SK-N-SH treated with all-trans-retinoic acid at 6 μM for 48 hours (cell line): ENCODE results near the gene TES.

Source experiments
- ATAC-seq: fragments of 200-7000 bp; cut with Tn5 transposase; 3 replicates; pipeline ENCODE4 v1.9.1; 2020; ENCODE audit warnings: mild to moderate bottlenecking, moderate library complexity
- ARNTL ChIP-seq: fragments of 450-650 bp; formaldehyde crosslinking; IDR thresholded peaks from 2 replicates; pipeline ENCODE4 v1.5.0; 2020; ENCODE audit warnings: low read depth, mild to moderate bottlenecking, moderate library complexity, borderline replicate concordance
- BACH2 ChIP-seq: fragments of 250-450 bp; sonication (Bioruptor Pico); IDR thresholded peaks from 2 replicates; pipeline ENCODE4 v1.9.0; 2021; ENCODE audit warnings: mild to moderate bottlenecking, borderline replicate concordance
- CREB5 ChIP-seq: fragments of 250-450 bp; sonication (Bioruptor Pico); IDR thresholded peaks from 2 replicates; pipeline ENCODE4 v1.5.1; 2020; ENCODE audit warnings: low read depth, mild to moderate bottlenecking, moderate library complexity
- CSDC2 ChIP-seq: fragments of 250-450 bp; sonication (Bioruptor Pico); IDR thresholded peaks from 2 replicates; pipeline ENCODE4 v1.5.0; 2020; ENCODE audit warnings: mild to moderate bottlenecking, moderate library complexity
- CSRNP3 ChIP-seq: fragments of 250-450 bp; sonication (Bioruptor Pico); IDR thresholded peaks from 2 replicates; pipeline ENCODE4 v1.5.1; 2021; ENCODE audit warnings: mild to moderate bottlenecking, moderate library complexity
- ESRRG ChIP-seq: fragments of 250-450 bp; sonication (Bioruptor Pico); IDR thresholded peaks from 2 replicates; pipeline ENCODE4 v1.6.1; 2021; ENCODE audit warnings: mild to moderate bottlenecking
- GLIS3 ChIP-seq: fragments of 250-450 bp; sonication (Bioruptor Pico); IDR thresholded peaks from 2 replicates; pipeline ENCODE4 v1.5.0; 2020; ENCODE audit warnings: mild to moderate bottlenecking, moderate library complexity
- ISL1 ChIP-seq: fragments of 250-450 bp; sonication (Bioruptor Pico); IDR thresholded peaks from 2 replicates; pipeline ENCODE4 v2.1.2; 2022; ENCODE audit warnings: mild to moderate bottlenecking, moderate library complexity
- OSR1 ChIP-seq: fragments of 250-450 bp; sonication (Bioruptor Pico); IDR thresholded peaks from 2 replicates; pipeline ENCODE4 v1.8.0; 2022; ENCODE audit warnings: moderate library complexity, mild to moderate bottlenecking, inconsistent platforms
- POU6F1 ChIP-seq: fragments of 250-450 bp; sonication (Bioruptor Pico); IDR thresholded peaks from 2 replicates; pipeline ENCODE4 v1.8.0; 2021; ENCODE audit warnings: low read depth, mild to moderate bottlenecking, moderate library complexity, borderline replicate concordance
- PPARA ChIP-seq: fragments of 250-450 bp; sonication (Bioruptor Pico); IDR thresholded peaks from 2 replicates; pipeline ENCODE4 v1.5.0; 2020; ENCODE audit warnings: mild to moderate bottlenecking, borderline replicate concordance
- RARB ChIP-seq: fragments of 250-450 bp; sonication (Bioruptor Pico); IDR thresholded peaks from 2 replicates; pipeline ENCODE4 v1.8.0; 2021; ENCODE audit warnings: mild to moderate bottlenecking, moderate library complexity
- SNAI2 ChIP-seq: fragments of 250-450 bp; sonication (Bioruptor Pico); IDR thresholded peaks from 2 replicates; pipeline ENCODE4 v1.5.0; 2020; ENCODE audit warnings: mild to moderate bottlenecking, moderate library complexity
- TSHZ2 ChIP-seq: fragments of 250-450 bp; sonication (Bioruptor Pico); IDR thresholded peaks from 2 replicates; pipeline ENCODE4 v1.5.0; 2020; ENCODE audit warnings: mild to moderate bottlenecking, moderate library complexity
- ZC3H10 ChIP-seq: fragments of 250-450 bp; sonication (Bioruptor Pico); IDR thresholded peaks from 2 replicates; pipeline ENCODE4 v1.5.1; 2021; ENCODE audit warnings: mild to moderate bottlenecking, moderate library complexity
- ZFP3 ChIP-seq: fragments of 250-450 bp; sonication (Bioruptor Pico); IDR thresholded peaks from 2 replicates; pipeline ENCODE4 v1.5.0; 2020; ENCODE audit warnings: mild to moderate bottlenecking, moderate library complexity
- ZFP30 ChIP-seq: fragments of 450-650 bp; formaldehyde crosslinking; IDR thresholded peaks from 2 replicates; pipeline ENCODE4 v1.5.0; 2022; ENCODE audit warnings: mild to moderate bottlenecking, moderate library complexity
- ZNF565 ChIP-seq: fragments of 450-650 bp; formaldehyde crosslinking; conservative IDR thresholded peaks from 2 replicates; pipeline ENCODE4 v1.5.0; 2020; ENCODE audit warnings: low read depth, mild to moderate bottlenecking, moderate library complexity
- ZNF8 ChIP-seq: fragments of 450-650 bp; formaldehyde crosslinking; IDR thresholded peaks from 2 replicates; pipeline ENCODE4 v1.5.0; 2020; ENCODE audit warnings: mild to moderate bottlenecking, moderate library complexity

The TES gene

GRCh38 chr7:116223588-116223987 lies 13.2 kb downstream of the TES start:
- ATAC-seq = no peak
- TF ChIP-seq BACH2 (CRISPR knock-in tag) (no peak), ZFP30 (CRISPR knock-in tag) (no peak), SNAI2 (CRISPR knock-in tag) (no peak), GLIS3 (no peak), PPARA (CRISPR knock-in tag) (no peak), ZNF565 (CRISPR knock-in tag) (no peak)

- no peak for TF ChIP-seq ISL1 (CRISPR knock-in tag)
- TF ChIP-seq OSR1 = no peak
- no peak for TF ChIP-seq BACH2 (CRISPR knock-in tag)
- no peak for TF ChIP-seq SNAI2 (CRISPR knock-in tag)
- TF ChIP-seq CSDC2 (CRISPR knock-in tag) = no peak
- no peak for TF ChIP-seq ZNF8 (CRISPR knock-in tag)
- no peak for TF ChIP-seq CREB5
- no peak for TF ChIP-seq TSHZ2 (CRISPR knock-in tag)
- TF ChIP-seq ZFP3 (CRISPR knock-in tag) = no peak
- no peak for TF ChIP-seq PPARA (CRISPR knock-in tag)
- no peak for ATAC-seq
These were observed 14.3 kb downstream of the TES start for GRCh38 chr7:116224492-116225098.

GRCh38 chr7:116225860-116226259 lies 15.5 kb downstream of the TES start:
- ATAC-seq = no peak
- TF ChIP-seq ZFP3 (CRISPR knock-in tag) (no peak), CSRNP3 (CRISPR knock-in tag) (no peak), ZNF8 (CRISPR knock-in tag) (no peak), ZNF565 (CRISPR knock-in tag) (no peak), ZC3H10 (CRISPR knock-in tag) (no peak), RARB (CRISPR knock-in tag) (no peak), ARNTL (no peak), PPARA (CRISPR knock-in tag) (no peak), TSHZ2 (CRISPR knock-in tag) (no peak), POU6F1 (CRISPR knock-in tag) (no peak), OSR1 (no peak), ESRRG (no peak), CREB5 (no peak), SNAI2 (CRISPR knock-in tag) (no peak)
